ENCODE results near the gene NFX1.

GRCh38 chr9:33267151-33267767 is 23.1 kb upstream of the NFX1 start:
- TF ChIP-seq CTCF (IDR thresholded peaks at IDR 0.05), result no peak
- TF ChIP-seq POLR2A (IDR thresholded peaks at IDR 0.05), result no peak
